HEK293 (cell line): ENCODE results near the gene EVL.

ENCODE experiments used
- CTCF ChIA-PET: fragments of 350-600 bp; formaldehyde crosslinking; extraction: SDS; loops from one replicate; lab custom pipeline; 2021; ENCODE audit warnings: antibody characterized with exemption; lab: Yijun Ruan, JAX
- POLR2A ChIA-PET: fragments of 300-600 bp; formaldehyde crosslinking; extraction: SDS; loops from one replicate; lab custom pipeline; 2020; ENCODE audit warnings: antibody characterized with exemption, inconsistent platforms; lab: Yijun Ruan, JAX
- H3K27ac ChIP-seq: fragments of 200-500 bp; sonication (Bioruptor generic); 2 replicates; pipeline ENCODE4 v1.5.1; 2014; ENCODE audit warnings: low read depth, low read length, control low read depth, inconsistent platforms; ENCODE audit errors: extremely low read depth
- H3K36me3 ChIP-seq, 2 experiments: fragments of 200-500 bp in 1 of 2; sonication (Bioruptor generic) in 1 of 2; 1 replicate in 1 of 2; 2 replicates in 1 of 2; pipeline ENCODE4 v1.5.1; 2014 to 2017; ENCODE audit warnings: inconsistent platforms in 2 of 2, low read length in 2 of 2; ENCODE audit not compliant: control insufficient read depth in 2 of 2, insufficient read depth in 1 of 2
- H3K4me1 ChIP-seq: fragments of 200-500 bp; sonication (Bioruptor generic); 2 replicates; pipeline ENCODE4 v1.5.1; 2014; ENCODE audit warnings: mild to moderate bottlenecking, low read length, inconsistent platforms; ENCODE audit not compliant: control insufficient read depth, insufficient read depth
- H3K4me3 ChIP-seq: 2 replicates; pipeline ENCODE4 v1.5.1; 2011; ENCODE audit warnings: low read depth, mild to moderate bottlenecking, control low read depth, low read length, moderate library complexity
- H3K9me3 ChIP-seq: fragments of 200-500 bp; sonication (Bioruptor generic); 2 replicates; pipeline ENCODE4 v1.5.1; 2014; ENCODE audit warnings: low read depth, low read length, inconsistent platforms; ENCODE audit not compliant: control insufficient read depth, insufficient read depth
- CTCF ChIP-seq: fragments of 450-650 bp; formaldehyde crosslinking; IDR thresholded peaks from 2 replicates; pipeline ENCODE4 v1.5.1; 2016; ENCODE audit warnings: missing biosample characterization, missing genetic modification characterization
- GLI4 ChIP-seq: fragments of 450-650 bp; formaldehyde crosslinking; IDR thresholded peaks from 2 replicates; pipeline ENCODE4 v1.5.1; 2016; ENCODE audit warnings: missing biosample characterization, missing genetic modification characterization
- REPIN1 ChIP-seq: fragments of 450-650 bp; formaldehyde crosslinking; IDR thresholded peaks from 2 replicates; pipeline ENCODE4 v1.5.1; 2017; ENCODE audit warnings: missing biosample characterization, missing genetic modification characterization, low read depth
- SALL2 ChIP-seq: fragments of 450-650 bp; formaldehyde crosslinking; IDR thresholded peaks from 2 replicates; pipeline ENCODE4 v1.5.0; 2017; ENCODE audit warnings: missing biosample characterization, mild to moderate bottlenecking, missing genetic modification characterization, borderline replicate concordance
- SETDB1 ChIP-seq: IDR thresholded peaks from one replicate; pipeline ENCODE4 v1.6.1; 2017; ENCODE audit warnings: mild to moderate bottlenecking, low read length, moderate library complexity, mixed read lengths; ENCODE audit not compliant: insufficient read length
- ZBTB6 ChIP-seq: fragments of 450-650 bp; formaldehyde crosslinking; IDR thresholded peaks from 2 replicates; pipeline ENCODE4 v1.5.1; 2017; ENCODE audit warnings: missing biosample characterization, missing genetic modification characterization
- ZNF174 ChIP-seq: fragments of 450-650 bp; formaldehyde crosslinking; IDR thresholded peaks from 2 replicates; pipeline ENCODE4 v1.5.0; 2017; ENCODE audit warnings: missing biosample characterization, mild to moderate bottlenecking, missing genetic modification characterization
- ZNF350 ChIP-seq: fragments of 450-650 bp; formaldehyde crosslinking; IDR thresholded peaks from 2 replicates; pipeline ENCODE4 v1.5.0; 2017; ENCODE audit warnings: missing biosample characterization, mild to moderate bottlenecking, missing genetic modification characterization
- ZNF423 ChIP-seq: fragments of 450-650 bp; formaldehyde crosslinking; IDR thresholded peaks from 2 replicates; pipeline ENCODE4 v1.5.1; 2016; ENCODE audit warnings: missing biosample characterization, missing genetic modification characterization
- ZNF426 ChIP-seq: fragments of 450-650 bp; formaldehyde crosslinking; IDR thresholded peaks from 2 replicates; pipeline ENCODE4 v1.5.1; 2017; ENCODE audit warnings: missing biosample characterization, missing genetic modification characterization, mild to moderate bottlenecking, inconsistent platforms, moderate library complexity
- ZNF449 ChIP-seq: fragments of 450-650 bp; formaldehyde crosslinking; IDR thresholded peaks from 2 replicates; pipeline ENCODE4 v1.5.1; 2017; ENCODE audit warnings: missing biosample characterization, mild to moderate bottlenecking, missing genetic modification characterization, moderate library complexity
- ZNF501 ChIP-seq: fragments of 450-650 bp; formaldehyde crosslinking; IDR thresholded peaks from 2 replicates; pipeline ENCODE4 v1.5.1; 2016; ENCODE audit warnings: missing biosample characterization, missing genetic modification characterization
- ZNF544 ChIP-seq: fragments of 450-650 bp; formaldehyde crosslinking; IDR thresholded peaks from 2 replicates; pipeline ENCODE4 v1.5.0; 2017; ENCODE audit warnings: missing biosample characterization, missing genetic modification characterization
- ZNF623 ChIP-seq: fragments of 450-650 bp; formaldehyde crosslinking; IDR thresholded peaks from 2 replicates; pipeline ENCODE4 v1.5.1; 2016; ENCODE audit warnings: missing biosample characterization, missing genetic modification characterization
- ZNF677 ChIP-seq: fragments of 450-650 bp; IDR thresholded peaks from 2 replicates; pipeline ENCODE4 v1.5.0; 2018; ENCODE audit warnings: missing biosample characterization, mild to moderate bottlenecking, missing genetic modification characterization, moderate library complexity
- ZNF791 ChIP-seq: fragments of 450-650 bp; formaldehyde crosslinking; IDR thresholded peaks from 2 replicates; pipeline ENCODE4 v1.5.1; 2016; ENCODE audit warnings: missing biosample characterization, missing genetic modification characterization
- TF ChIP-seq, protein P1 (sequence below): fragments of 450-650 bp; formaldehyde crosslinking; IDR thresholded peaks from 2 replicates; pipeline ENCODE4 v1.5.1; 2016; ENCODE audit warnings: missing biosample characterization, missing genetic modification characterization
- TF ChIP-seq, protein P2 (sequence below): fragments of 450-650 bp; formaldehyde crosslinking; IDR thresholded peaks from 2 replicates; pipeline ENCODE4 v1.5.1; 2016; ENCODE audit warnings: missing biosample characterization, missing genetic modification characterization, low read depth
- TF ChIP-seq, protein P3 (sequence below): fragments of 450-650 bp; formaldehyde crosslinking; IDR thresholded peaks from 2 replicates; pipeline ENCODE4 v1.5.0; 2017; ENCODE audit warnings: missing biosample characterization, missing genetic modification characterization, borderline replicate concordance

EVL gene

DNA sequence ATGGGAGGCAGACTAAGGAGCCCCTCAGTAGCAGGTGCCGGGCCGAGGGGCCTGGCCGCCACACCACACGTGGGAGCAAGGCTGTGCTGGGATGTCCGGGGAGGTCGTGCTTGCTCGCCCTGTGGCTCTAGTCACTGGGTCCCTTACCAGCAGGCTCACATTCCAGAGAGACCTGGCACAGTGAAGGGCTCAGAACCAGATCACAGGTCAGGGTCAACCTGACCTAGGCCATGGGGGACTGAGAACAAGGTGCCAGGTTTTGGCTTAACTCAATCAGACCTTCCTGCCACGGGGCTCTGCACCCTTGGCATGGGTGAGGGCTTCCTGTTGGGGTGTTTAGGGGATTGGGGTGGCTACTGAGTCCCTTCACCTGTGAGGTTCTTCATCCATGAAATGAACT is 72.0 kb downstream of the EVL start:
- Histone ChIP-seq H3K9me3 (no peaks in the 10 kb centered on the region), H3K36me3 (peaks cover 0 to 49% of the 10 kb centered on the region in 2 experiments; a peak in 2 of 3 replicates), H3K4me1 (no peaks in the 10 kb centered on the region), H3K4me3 (no peak overlapping the region), H3K27ac (no peak overlapping the region)
- TF ChIP-seq ZNF791 (no peak), ZBTB6 (tag by site-specific recombination) (no peak), REPIN1 (tag by site-specific recombination) (no peak), ZNF544 (tag by site-specific recombination) (no peak), ZNF501 (tag by site-specific recombination) (no peak), CTCF (no peak), ZNF426 (no peak), GLI4 (tag by site-specific recombination) (no peak), ZNF174 (tag by site-specific recombination) (no peak), ZNF623 (tag by site-specific recombination) (no peak), ZNF449 (tag by site-specific recombination) (no peak), ZNF423 (no peak), SALL2 (tag by site-specific recombination) (no peak), ZNF350 (tag by site-specific recombination) (no peak), SETDB1 (no peak), ZNF677 (tag by site-specific recombination) (no peak)
- TF ChIP-seq, protein P1, sequence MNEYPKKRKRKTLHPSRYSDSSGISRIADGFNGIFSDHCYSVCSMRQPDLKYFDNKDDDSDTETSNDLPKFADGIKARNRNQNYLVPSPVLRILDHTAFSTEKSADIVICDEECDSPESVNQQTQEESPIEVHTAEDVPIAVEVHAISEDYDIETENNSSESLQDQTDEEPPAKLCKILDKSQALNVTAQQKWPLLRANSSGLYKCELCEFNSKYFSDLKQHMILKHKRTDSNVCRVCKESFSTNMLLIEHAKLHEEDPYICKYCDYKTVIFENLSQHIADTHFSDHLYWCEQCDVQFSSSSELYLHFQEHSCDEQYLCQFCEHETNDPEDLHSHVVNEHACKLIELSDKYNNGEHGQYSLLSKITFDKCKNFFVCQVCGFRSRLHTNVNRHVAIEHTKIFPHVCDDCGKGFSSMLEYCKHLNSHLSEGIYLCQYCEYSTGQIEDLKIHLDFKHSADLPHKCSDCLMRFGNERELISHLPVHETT, result no peak
- TF ChIP-seq, protein P2, sequence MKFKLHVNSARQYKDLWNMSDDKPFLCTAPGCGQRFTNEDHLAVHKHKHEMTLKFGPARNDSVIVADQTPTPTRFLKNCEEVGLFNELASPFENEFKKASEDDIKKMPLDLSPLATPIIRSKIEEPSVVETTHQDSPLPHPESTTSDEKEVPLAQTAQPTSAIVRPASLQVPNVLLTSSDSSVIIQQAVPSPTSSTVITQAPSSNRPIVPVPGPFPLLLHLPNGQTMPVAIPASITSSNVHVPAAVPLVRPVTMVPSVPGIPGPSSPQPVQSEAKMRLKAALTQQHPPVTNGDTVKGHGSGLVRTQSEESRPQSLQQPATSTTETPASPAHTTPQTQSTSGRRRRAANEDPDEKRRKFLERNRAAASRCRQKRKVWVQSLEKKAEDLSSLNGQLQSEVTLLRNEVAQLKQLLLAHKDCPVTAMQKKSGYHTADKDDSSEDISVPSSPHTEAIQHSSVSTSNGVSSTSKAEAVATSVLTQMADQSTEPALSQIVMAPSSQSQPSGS (tag by site-specific recombination), result no peak
- TF ChIP-seq, protein P3, sequence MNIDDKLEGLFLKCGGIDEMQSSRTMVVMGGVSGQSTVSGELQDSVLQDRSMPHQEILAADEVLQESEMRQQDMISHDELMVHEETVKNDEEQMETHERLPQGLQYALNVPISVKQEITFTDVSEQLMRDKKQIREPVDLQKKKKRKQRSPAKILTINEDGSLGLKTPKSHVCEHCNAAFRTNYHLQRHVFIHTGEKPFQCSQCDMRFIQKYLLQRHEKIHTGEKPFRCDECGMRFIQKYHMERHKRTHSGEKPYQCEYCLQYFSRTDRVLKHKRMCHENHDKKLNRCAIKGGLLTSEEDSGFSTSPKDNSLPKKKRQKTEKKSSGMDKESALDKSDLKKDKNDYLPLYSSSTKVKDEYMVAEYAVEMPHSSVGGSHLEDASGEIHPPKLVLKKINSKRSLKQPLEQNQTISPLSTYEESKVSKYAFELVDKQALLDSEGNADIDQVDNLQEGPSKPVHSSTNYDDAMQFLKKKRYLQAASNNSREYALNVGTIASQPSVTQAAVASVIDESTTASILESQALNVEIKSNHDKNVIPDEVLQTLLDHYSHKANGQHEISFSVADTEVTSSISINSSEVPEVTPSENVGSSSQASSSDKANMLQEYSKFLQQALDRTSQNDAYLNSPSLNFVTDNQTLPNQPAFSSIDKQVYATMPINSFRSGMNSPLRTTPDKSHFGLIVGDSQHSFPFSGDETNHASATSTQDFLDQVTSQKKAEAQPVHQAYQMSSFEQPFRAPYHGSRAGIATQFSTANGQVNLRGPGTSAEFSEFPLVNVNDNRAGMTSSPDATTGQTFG (tag by site-specific recombination), result no peak
- POLR2A ChIA-PET, result no interaction called here
- CTCF ChIA-PET, result no interaction called here
